NK-92 treated with Interleukin-12 subunit alpha and Interleukin-12 subunit beta, amount 100 ng/mL, for 24 hours (cell line): ENCODE results near the gene ART1.

Source experiments
- DNase-seq: peaks from one replicate; lab custom pipeline; 2025; lab: John Stamatoyannopoulos, UW

Gene ART1

GRCh38 chr11:3666023-3666530, 21.1 kb downstream of the ART1 start:
- no peak for DNase-seq

DNA sequence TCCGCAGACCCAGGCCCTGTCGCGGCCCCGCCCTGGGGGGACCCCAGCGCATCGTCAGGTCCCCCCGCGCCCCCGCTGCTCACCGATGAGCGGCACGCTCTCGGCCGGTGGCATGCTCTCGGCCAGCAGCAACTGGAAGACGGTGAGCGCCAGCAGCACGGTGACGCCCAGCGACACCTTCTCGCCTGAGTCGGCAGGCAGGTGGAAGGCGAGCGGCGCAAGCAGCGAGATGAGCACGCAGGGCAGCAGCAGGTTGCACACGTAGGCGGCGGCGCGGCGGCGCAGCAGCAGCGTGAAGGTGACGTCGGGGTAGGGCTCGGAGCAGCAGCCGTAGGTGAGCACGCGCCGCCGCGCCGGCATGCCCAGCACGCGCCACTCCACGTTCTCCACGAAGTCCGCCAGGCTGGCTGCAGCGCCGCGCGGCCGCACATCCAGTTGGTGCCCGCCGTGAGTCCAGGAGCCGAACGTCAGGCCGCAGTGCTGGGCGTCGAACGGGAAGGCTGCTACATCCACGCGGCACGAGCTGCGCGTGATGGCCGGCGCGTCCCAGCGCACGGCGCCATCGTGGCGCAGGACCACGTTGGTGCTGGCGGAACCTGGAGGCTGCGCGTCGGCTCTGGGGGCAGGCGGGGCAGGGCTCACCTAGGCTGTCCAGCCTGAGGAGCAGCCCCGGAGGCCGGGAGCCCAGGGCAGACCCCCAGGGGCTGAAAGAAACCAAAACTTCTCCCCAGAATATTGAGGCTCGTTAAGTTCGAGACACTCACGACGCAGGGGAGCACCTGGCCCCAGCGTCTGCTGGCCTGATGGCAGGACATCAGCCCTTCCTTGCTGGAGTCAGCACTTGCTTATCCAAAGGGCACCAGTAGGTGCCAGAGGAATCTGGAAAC, 22.5 kb downstream of the ART1 start:
- no peak for DNase-seq

- DNase-seq, result no peak
Measured at GRCh38 chr11:3669128-3669527, 24.2 kb downstream of the ART1 start.

DNA sequence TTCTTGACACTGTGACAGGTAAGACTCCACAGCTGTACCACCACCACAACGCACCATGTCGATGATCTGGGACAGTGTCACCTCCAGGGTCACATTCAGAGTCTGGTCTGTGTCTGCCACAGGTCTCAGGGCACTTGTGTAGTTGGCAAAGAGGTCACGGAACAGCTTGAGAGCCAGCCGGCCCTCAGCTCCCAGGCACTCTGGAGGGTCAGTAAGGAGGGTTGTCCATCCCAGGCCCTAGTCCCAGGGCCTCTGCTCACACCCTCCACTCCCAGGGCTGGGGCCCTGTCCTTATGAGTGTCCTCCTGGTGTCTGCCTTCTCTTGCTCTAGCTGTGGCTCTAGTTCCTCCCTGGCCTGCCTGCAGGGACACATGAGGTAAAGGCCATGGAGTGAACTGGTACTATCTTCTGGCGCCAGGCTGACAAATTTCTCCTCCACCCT, 24.8 kb downstream of the ART1 start:
- DNase-seq, result no peak

GRCh38 chr11:3671334-3672254, 26.7 kb downstream of the ART1 start, which contains the start of gene CHRNA10:
TSS of gene CHRNA10 (minus strand) at chr11:3671384. CDS start at chr11:3671312, 72 bp downstream.
- DNase-seq, result no peak

DNA sequence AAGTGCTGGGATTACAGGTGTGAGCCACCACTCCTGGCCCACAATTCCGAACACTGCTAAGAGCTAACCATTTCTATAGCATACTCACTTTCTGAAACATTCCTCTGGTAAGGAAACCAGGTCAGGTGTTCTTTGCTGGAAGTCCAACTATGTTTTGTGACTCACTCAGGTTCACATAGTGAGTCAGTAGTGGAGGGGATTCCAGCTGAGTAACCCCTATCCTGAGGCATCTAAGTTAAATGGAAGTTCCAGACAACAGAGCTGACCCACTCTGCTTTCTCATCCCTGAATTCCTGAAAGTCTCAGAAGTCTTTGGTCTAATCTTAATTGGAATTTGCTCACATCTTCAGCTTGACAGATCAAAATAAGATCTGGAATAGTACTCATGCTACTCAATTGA, 29.3 kb downstream of the ART1 start:
- no peak for DNase-seq

- DNase-seq, result no peak
Measured at GRCh38 chr11:3675971-3676370, 31.0 kb downstream of the ART1 start.

GRCh38 chr11:3679077-3679476, 34.1 kb downstream of the ART1 start:
- no peak for DNase-seq

DNA sequence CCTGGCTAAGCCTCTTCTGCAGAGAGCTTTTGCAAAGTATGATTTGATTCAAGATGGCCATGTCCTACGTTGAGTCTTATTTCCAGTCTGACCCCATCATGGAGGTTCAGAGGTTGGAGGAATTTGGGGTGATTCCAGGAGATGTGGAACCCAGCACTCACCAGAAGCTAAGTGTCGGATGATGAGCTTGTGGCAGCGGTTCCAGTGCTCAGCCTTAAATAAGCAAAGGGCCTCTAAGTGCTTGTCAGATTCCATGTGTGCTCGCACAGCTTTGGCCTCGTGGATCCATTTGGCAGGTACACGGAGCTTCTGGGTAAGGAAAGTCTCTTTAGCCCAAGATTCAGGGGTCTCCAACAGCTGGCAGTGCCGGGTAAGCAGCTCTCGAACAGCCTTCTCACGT, 38.1 kb downstream of the ART1 start:
- no peak for DNase-seq

- no peak for DNase-seq
Measured at GRCh38 chr11:3684129-3684818, 39.3 kb downstream of the ART1 start.

DNA sequence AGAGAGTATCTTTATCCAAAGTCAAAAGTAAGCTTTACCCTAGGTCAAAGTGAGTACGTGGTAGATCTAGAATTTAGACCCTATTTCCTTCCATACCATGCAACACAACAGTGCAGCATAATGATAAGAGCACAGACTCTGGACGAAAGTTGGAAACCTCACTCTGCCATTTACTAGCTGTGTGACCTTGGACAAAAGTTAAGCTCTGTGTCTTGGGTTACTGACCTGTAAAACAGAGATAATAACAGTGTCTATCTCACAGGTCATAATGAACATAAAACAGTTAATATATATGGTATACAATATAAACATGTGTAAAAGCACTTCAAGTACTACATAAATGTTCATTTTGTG, 39.9 kb downstream of the ART1 start:
- DNase-seq, result no peak

- DNase-seq, result no peak
Measured at GRCh38 chr11:3685923-3686322, 41.0 kb downstream of the ART1 start.

DNA sequence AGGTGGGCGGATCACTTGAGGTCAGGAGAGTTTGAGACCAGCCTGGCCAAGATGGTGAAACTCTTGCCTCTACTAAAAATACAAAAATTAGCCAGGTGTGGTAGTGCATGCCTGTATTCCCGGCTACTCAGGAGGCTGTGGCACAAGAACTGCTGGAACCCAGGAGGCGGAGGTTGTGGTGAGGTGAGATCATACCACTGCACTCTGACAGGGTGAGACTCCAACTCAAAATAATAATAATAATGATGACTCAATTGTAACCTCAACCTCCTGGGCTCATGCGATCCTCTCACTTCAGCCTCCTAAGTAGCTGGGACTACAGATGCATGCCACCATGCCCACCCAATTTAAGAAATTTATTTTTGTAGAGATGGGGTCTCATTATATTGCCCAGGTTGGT, 41.8 kb downstream of the ART1 start:
- DNase-seq, result no peak

DNA sequence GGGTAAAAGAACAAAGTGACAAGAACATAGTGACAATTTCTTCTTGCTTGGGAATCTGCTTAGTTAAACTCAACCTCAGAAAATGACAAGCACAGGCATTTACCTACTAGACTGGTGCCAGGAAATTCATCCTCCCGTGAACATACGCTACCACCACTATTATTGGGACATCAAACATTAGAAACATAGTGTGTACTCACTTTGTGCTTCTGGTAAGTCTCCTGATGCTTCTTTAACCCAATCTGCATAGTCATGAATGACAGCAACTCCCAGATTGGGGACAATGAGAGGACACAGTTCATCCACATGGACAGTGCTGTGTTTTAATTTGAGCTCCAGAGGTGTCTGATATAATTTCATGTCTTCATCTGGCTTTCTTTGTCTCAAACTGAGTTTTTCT, 55.5 kb downstream of the ART1 start:
- DNase-seq, result no peak

DNA sequence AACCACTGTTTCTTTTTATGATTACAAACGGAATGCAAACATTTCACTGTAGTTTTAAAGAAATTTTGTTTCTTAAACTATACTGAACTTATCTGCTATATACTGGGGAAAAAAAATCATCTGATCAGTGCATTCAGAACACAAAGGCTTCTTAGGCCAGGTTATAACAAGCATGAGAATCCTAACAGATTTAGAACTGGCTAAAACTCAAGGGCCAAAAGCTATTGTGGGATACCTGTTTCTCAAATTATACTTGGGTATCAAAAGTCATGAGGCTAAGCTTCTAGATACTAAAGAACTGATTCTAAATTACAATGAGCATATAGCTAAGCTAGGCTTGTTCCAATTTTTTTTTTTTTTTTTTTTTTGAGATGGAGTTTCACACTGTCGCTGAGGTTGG, 56.0 kb downstream of the ART1 start:
- DNase-seq, result no peak

- DNase-seq, result no peak
Measured at GRCh38 chr11:3703383-3703782, 58.5 kb downstream of the ART1 start.

GRCh38 chr11:3707176-3707575, 62.2 kb downstream of the ART1 start:
- DNase-seq, result no peak

DNA sequence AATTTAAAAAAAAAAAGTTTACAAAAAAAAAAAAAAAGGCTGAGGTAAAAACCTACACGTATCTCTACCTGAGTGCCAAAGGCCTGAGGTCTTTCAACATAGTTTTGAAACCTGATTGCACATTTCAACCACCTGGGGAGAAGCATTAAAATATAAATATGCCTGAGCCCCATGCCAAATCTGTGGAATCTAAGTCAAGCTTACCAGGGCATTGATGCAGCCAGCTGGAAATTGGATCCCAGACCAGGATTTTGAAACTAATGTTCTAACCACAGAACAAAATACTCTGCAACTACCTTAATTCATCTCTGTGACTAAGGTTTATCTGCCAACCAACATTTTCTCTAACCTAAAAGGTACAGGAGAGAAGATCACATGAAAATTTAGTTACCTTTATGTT, 65.0 kb downstream of the ART1 start:
- DNase-seq, result no peak

DNA sequence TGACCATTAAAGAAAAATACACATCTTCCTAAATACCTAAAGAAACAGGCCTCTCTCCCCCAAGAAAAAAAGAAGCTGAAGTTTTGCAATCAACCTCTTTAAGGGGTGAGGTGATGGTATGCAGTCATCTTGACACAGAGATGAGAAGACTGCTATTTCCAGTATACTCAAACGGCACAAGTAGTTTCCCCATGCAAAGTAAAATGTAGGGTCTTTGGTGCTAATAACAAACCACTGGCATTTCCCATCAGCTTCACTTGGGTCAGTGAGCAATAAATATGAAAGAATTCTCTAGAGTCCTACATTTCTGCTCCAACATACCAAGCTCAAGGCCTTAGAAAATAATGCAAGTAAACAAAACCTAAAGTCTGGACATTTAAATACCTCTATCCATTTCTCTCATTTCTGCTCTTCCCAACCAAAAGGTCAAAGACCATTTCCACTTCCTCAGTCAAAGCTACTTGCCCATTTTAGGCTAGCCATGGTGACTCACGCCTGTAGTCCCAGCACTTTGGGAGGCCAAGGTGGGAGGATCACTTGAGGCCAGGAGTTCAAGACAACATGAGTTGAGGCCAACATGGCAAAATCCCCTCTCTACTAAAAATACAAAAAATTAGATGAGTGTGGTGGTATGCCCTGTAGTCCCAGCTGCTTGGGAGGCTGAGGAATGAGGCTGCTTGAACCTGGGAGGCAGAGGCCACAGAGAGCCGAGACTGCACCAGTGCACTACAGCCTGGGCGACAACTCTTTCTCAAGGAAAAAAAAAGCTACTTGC, 65.7 kb downstream of the ART1 start:
- no peak for DNase-seq

GRCh38 chr11:3712274-3712673, 67.3 kb downstream of the ART1 start:
- DNase-seq, result no peak
